PC-9 (cell line): ENCODE results near the gene PTPRS.

Experiments used
- EZH2 ChIP-seq: fragments of 200-600 bp; sonication (generic); IDR thresholded peaks from 2 replicates; pipeline ENCODE4 v1.8.0; 2017; ENCODE audit warnings: antibody characterized with exemption, low read depth
- TF ChIP-seq, protein P1 (sequence below): fragments of 200-600 bp; sonication (generic); conservative IDR thresholded peaks from 2 replicates; pipeline ENCODE4 v1.6.1; 2017; ENCODE audit warnings: mixed run types, antibody characterized with exemption, mild to moderate bottlenecking, moderate library complexity

GRCh38 chr19:5326986-5327623 is 13.5 kb downstream of the PTPRS start:
- TF ChIP-seq EZH2, result no peak
- TF ChIP-seq, protein P1, sequence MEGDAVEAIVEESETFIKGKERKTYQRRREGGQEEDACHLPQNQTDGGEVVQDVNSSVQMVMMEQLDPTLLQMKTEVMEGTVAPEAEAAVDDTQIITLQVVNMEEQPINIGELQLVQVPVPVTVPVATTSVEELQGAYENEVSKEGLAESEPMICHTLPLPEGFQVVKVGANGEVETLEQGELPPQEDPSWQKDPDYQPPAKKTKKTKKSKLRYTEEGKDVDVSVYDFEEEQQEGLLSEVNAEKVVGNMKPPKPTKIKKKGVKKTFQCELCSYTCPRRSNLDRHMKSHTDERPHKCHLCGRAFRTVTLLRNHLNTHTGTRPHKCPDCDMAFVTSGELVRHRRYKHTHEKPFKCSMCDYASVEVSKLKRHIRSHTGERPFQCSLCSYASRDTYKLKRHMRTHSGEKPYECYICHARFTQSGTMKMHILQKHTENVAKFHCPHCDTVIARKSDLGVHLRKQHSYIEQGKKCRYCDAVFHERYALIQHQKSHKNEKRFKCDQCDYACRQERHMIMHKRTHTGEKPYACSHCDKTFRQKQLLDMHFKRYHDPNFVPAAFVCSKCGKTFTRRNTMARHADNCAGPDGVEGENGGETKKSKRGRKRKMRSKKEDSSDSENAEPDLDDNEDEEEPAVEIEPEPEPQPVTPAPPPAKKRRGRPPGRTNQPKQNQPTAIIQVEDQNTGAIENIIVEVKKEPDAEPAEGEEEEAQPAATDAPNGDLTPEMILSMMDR, result no peak
